ENCODE measurements around the gene COX7A2. TPM values are rescaled to one million over a fixed set of nuclear protein-coding genes. Genes with fewer than 3 reads are reported as not detected.

The COX7A2 gene
- total RNA-seq, 1 experiment from 2014 or later, result 707 TPM

- no peaks in the 10 kb centered on the region for H3K9me3 ChIP-seq (ENCODE audit: control insufficient read depth, insufficient read depth, low read depth, low read length)
- no TSS peak for BruUV-seq (replicated peaks)
- H3K4me3 ChIP-seq (ENCODE audit: low read depth in 2 of 2, low read length in 2 of 2), result peak overlapping the region in 1 of 2 experiments; percentile 49; a peak in 2 of 4 replicates
- peaks cover 5% of the 10 kb centered on the region; the same call in 1 of the 2 replicates for H3K27me3 ChIP-seq (ENCODE audit: control insufficient read depth, insufficient read depth, low read length)
- H3K36me3 ChIP-seq (ENCODE audit: control insufficient read depth, insufficient read depth, low read length), result no peaks in the 10 kb centered on the region; the same call in 1 of the 2 replicates
- ChIA-PET POLR2A (interaction anchor here (0.6 kb wide), 1 partner anchor 1190 kb away, joined by 3 read pairs; no protein-coding TSS in a partner anchor), CTCF (interaction anchor here (0.5 to 1.1 kb wide), 6 partner anchors 616 to 1745 kb away, joined by 3 to 10 read pairs (median 4); no protein-coding TSS in a partner anchor)
- peak; percentile 41 for DNase-seq (ENCODE audit: low read depth, low spot score)
- in situ Hi-C loops (cut with HindIII; ENCODE audit: low pct_unique_long_range_greater_than_20kb, low sequenced_read_pairs) (no loop called here), intact Hi-C loops (cut with micrococcal nuclease; ENCODE audit: unreplicated experiment) (loop anchor here (5.0 to 10.0 kb wide), 4 partner anchors 314 to 1236 kb away; no protein-coding TSS in a partner anchor)
- peak; percentile 81 for ATAC-seq
- peaks cover 10% of the 10 kb centered on the region for H3K4me1 ChIP-seq (ENCODE audit: control insufficient read depth, insufficient read depth, low read length)
- H3K27ac ChIP-seq (ENCODE audit: low read length), result no peak overlapping the region
- TF ChIP-seq REST (IDR thresholded peaks at IDR 0.05; ENCODE audit: insufficient read depth in 1 of 2, low read depth in 2 of 2, low read length in 1 of 2), result no peak
- peak; percentile 89 for TF ChIP-seq CTCF (IDR thresholded peaks at IDR 0.05)
These were observed 35.1 kb downstream of the COX7A2 start for GRCh38 chr6:75208298-75209183.

- DNase-seq (ENCODE audit: low read depth, low spot score) (no peak), ATAC-seq (no peak)
- H3K9me3 ChIP-seq (ENCODE audit: control insufficient read depth, insufficient read depth, low read depth, low read length), result no peaks in the 10 kb centered on the region
- H3K27ac ChIP-seq (ENCODE audit: low read length), result no peak overlapping the region
- in situ Hi-C loops (cut with HindIII; ENCODE audit: low pct_unique_long_range_greater_than_20kb, low sequenced_read_pairs) (no loop called here), intact Hi-C loops (cut with micrococcal nuclease; ENCODE audit: unreplicated experiment) (loop anchor here (5.0 to 10.0 kb wide), 4 partner anchors 312 to 1234 kb away; no protein-coding TSS in a partner anchor)
- H3K36me3 ChIP-seq (ENCODE audit: control insufficient read depth, insufficient read depth, low read length), result no peaks in the 10 kb centered on the region; the same call in 1 of the 2 replicates
- ChIA-PET CTCF (no interaction called here), POLR2A (no interaction called here)
- H3K27me3 ChIP-seq (ENCODE audit: control insufficient read depth, insufficient read depth, low read length), result peaks cover 5% of the 10 kb centered on the region; the same call in 1 of the 2 replicates
- H3K4me1 ChIP-seq (ENCODE audit: control insufficient read depth, insufficient read depth, low read length), result peaks cover 7% of the 10 kb centered on the region
- peak overlapping the region in 1 of 2 experiments; percentile 62; a peak in 1 of 4 replicates for H3K4me3 ChIP-seq (ENCODE audit: low read depth in 2 of 2, low read length in 2 of 2)
- BruUV-seq (replicated peaks), result no TSS peak
- TF ChIP-seq REST (IDR thresholded peaks at IDR 0.05; ENCODE audit: insufficient read depth in 1 of 2, low read depth in 2 of 2, low read length in 1 of 2) (no peak), CTCF (IDR thresholded peaks at IDR 0.05) (no peak), SIN3A (IDR thresholded peaks at IDR 0.05; ENCODE audit: borderline replicate concordance, insufficient read depth, low read depth, low read length) (no peak)
These were observed 36.8 kb downstream of the COX7A2 start for GRCh38 chr6:75206576-75207342.
